ENCODE data around the gene CUX1.

CUX1 gene

DNA sequence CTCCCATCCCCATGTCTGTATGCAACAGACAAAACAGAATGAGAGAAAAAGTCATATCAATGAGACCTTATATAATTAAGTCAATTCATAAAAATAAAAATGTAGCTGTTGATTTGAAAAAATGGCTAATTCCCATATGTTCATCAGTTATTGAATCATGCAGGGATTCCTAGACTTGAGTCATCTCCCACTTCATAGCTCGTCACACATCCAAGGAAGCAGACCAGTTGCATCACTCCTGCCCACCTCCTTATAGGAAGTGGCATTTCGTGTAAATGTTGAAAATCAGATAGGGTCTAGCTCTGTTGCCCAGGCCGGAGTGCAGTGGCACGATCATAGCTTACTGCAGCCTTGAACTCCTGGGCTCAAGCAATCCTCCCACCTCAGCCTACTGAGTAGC lies 413.2 kb downstream of the CUX1 start:
- no peak for DNase-seq

DNA sequence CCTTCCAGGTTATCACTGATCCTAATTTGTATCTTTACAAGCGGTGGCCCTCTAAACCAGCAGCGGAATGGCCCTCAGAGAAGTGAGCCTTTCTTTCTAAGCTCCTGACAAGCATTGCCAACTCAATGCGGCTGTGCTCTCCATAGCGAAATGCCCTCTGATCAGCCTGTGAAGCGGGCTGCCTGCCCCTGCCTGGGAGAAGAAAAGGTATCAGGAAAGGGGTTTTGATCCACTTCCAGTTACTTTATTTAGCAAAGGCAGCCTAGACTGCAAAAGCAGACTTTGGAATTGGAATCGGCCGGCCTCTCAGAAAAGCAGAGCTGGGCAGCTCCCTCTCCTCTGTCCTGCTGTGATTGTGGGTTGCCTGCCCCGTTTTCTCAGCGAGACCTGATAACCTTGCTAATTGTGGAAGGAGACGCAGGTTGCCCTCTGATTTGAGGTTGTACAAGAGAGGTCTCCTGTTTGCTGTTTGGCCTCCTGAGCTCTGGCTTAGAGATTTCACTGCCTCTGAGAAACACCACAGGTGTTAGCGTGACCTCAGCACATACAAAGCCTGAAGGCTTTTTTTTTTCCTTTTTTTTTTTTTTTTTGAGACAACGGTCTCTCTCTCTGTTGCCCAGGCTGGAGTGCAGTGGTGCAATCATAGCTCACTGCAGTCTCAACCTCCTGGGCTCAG lies 415.3 kb downstream of the CUX1 start:
- DNase-seq: no peak

DNA sequence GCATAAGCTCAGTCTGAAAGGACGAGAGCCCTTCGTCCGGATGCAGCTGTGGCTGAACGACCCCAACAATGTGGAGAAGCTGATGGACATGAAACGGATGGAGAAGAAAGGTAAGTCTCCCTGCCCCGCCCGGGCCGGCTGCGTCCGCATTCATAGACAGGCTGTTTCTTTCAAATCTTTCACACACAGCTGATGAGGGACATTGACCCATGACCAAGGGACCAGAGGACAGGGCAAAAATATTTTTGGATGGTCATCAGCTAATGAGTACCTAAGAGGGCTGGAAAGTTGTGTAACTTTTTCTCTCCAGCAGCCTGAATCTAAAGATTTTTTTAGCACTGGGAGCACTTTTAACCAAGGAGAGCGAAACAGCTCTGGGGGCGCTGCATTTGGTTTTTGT lies 416.7 kb downstream of the CUX1 start:
- no peak for DNase-seq

DNA sequence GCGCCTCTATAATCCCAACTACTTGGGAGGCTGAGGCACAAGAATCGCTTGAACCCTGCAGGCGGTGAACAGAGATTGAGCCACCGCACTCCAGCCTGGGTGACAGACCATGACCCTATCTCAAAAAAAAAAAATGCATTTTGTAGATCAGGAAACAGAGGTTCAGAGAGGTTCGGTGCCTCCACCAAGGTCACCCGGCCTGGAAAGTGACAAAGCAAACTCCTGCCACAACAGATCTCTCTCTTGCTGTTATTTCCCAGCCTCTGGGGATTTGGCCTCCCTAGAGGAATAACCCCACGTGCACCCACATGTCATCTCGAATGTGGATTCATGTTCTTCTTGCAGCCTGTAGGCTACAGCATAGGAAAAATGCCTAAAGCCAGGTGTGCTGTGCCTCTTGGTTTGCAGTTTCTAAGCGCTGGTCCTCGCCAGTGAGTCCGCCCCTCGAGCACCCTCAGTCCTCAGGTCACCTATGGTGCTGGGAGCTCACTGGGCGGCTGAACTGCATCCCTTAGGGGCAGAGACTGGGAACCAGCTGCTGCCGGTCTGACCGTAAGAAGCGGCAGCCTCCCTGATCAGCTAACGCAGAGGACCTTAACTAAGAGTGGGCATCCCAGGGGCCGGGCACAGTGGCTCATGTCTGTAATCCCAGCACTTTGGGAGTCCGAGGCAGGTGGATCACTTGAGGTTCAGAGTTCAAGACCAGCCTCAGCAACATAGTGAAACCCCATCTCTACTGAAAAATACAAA lies 417.6 kb downstream of the CUX1 start:
- DNase-seq: no peak

DNA sequence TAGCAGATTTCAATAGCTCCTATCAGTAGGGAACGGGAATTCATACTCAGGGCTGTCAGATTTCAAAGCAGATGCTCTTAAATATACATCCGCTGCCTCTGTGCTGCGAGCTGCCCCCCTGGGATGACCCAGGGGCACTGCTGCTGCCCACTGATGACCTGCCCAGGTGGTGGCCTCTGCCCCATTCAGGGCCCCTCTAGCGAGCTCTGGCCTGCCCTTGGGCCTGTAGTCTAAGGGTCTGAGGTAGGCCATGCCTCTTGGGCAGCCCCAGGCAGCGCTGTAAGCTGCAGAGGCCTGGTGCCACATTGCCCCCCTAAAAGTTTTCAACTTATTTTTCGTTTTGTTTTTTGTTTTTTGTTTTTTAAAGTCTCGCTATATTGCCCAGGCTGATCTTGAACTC lies 418.7 kb downstream of the CUX1 start:
- no peak for DNase-seq

DNA sequence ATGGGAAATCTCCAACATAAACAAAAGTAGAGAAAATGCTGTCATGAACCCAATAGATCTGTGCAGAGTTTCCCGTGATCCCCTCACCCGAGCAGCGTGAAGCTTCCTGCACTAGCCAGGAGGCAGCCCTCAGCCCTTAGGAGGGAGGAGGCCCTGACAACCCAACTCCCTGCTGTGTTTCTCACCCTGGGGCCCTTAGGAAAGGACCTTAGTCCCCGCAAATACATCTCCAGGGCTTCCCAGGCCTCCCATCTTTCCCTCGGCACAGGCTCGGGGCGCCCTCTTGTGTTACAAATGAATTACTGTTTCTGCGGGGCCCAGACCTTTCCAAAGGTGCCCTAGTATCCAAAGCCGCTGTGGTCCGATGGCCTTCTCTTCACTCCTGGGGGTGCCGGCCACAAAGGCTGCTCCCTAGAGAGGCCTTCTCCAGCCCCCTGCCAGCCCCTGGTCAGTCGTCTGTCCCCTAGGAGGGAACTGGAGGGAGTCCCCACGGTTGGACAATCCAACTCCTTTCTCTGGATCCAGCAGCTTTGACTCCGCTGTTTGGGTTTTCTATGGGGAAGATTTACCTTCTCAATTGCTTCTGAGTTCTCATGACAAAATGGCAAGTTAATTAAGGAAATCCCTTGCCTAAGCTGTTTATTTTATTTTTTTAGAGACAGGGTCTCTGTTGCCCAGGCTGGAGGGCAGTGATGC lies 419.3 kb downstream of the CUX1 start:
- peak; percentile 54 for DNase-seq

DNA sequence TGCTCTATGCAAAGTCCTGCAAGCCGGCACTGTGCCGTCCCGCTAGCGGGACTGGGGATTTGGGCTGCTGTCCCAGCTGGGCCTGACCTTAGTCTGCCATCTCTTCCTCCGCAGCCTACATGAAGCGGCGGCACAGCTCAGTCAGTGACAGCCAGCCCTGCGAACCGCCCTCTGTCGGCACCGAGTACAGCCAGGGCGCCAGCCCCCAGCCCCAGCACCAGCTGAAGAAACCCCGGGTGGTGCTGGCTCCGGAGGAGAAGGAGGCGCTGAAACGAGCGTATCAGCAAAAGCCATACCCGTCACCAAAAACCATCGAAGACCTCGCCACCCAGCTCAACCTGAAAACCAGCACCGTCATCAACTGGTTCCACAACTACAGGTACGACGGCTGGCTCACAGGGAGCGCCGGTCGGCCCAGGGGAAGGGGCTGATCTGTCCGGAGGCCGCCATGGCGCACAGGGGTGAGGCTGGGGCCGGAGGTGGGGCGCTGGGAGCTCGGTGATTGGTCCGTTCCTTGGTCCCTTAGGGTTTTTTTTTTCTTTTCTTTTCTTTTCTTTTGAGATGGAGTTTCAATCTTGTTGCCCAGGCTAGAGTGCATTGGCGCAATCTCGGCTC lies 421.9 kb downstream of the CUX1 start:
- DNase-seq: no peak

DNA sequence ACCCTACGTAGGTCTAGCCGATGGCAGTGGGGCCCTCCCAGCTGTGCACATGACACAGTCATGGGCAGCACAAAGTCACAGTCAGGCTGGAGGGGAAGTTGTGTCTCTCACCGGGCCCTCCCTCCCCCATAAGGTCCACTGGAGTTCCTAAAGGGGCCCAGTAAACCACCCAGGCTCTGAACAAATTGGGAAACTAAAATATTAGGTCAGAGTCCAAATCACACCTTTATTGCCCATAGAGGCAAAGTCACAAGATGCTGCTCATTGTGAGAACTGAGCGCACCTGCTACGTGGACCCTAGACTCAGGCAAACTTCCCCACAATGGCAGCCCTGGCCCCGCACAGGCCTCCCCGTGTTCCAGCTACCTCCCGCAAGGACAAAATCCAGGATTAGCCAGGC lies 424.0 kb downstream of the CUX1 start:
- no peak for DNase-seq

DNA sequence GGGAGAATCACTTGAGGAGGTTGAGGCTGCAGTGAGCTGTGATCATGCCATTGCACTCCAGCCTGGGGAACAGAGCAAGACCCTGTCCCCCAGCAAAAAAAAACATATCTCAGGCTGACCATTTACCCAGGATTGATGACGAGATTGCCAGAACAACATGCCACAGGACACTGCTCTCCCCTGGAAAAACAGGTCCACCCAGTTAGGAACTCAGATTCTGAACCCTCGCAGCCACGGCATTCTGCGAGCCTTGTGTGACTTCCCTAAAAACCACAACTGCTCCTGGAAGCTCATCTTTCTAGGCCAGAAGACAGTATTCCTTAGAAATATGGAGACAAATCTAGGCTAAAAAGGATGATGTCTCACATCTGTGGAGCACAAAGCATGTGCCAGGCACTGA lies 427.2 kb downstream of the CUX1 start:
- DNase-seq: no peak

DNA sequence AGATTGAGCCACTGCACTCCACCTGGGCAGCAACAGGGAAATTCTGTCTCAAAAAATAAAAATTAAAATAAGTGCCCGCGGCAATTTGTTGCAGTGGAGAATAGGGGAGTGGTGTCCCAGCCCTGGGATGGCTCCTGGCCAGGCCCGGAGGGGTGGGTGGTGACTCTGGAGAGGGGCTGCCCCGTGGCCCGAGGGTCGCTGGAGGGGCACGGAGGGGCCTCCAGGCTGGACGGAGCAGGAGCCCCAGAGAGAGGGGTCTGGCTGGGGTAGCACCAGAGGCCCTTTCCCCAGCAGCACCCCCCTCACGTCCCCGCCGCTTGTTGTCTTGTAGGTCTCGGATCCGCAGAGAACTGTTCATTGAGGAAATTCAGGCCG lies 430.6 kb downstream of the CUX1 start:
- no peak for DNase-seq

DNA sequence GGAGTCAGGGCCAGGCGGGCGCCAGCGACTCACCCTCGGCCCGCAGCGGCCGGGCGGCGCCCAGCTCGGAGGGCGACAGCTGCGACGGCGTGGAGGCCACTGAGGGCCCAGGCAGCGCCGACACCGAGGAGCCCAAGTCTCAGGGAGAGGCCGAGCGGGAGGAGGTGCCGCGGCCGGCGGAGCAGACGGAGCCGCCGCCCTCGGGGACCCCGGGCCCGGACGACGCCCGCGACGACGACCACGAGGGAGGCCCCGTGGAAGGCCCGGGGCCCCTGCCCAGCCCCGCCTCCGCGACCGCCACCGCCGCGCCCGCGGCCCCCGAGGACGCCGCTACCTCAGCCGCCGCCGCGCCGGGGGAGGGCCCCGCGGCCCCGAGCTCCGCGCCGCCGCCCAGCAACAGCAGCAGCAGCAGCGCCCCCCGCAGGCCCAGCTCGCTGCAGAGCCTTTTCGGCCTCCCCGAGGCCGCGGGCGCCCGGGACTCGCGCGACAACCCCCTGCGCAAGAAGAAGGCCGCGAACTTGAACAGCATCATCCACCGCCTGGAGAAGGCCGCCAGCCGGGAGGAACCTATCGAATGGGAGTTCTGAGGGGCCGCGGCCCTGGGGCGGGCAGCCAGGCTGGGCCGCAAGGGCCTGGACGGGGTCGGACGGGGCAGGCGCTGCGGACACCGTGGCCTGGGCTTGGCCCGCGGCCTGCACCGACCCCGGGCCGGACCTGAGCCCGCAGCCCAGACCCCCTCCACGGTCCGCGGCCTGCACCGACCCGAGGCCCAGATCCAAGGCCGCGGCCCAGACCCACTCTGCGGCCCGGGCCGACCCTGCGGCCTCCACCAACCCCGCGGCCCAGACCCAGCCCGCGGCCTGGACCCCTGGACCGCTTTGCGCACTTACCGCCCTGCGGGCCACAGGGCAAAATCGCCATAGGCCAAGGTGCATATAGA lies 431.3 kb downstream of the CUX1 start:
- DNase-seq: no peak

DNA sequence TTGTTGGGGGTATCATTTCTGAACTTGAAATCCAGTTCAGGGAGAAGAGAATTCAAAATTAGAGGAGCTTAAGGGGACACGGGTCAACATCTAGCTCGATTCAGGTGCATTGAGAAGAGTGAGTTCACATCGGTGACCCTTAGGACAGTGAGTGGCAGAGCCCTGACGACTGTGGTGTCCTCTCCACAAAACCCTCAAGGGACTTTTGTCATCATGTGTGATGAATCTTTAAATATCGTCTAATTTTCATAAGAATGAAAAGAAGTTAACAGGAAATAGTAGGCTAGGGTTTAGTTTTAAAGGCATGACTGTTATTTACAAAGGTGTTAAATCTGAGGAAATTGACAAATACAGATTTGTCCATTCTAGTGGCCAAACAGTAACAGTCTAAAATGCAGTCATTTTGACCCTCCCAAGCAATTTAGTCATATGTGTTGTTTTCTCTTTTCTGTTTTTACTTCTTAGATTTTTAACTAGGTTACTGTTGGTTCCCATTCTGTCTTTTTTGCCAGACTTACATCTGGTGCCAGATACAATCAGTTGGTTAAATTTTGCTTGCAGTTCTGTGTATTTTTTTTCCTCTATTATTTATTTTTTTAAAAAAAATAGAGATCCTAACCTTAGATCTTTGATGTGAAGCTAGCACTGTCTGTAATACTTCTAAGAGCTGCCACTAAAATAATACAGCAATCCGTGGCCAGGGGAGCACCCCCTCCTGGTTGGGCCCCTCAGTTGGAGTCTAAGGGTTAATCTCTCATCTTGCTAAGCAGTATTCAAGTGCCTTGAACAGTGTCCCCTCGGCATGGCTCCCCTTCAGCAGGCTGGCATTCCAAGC lies 434.3 kb downstream of the CUX1 start:
- no peak for DNase-seq

DNA sequence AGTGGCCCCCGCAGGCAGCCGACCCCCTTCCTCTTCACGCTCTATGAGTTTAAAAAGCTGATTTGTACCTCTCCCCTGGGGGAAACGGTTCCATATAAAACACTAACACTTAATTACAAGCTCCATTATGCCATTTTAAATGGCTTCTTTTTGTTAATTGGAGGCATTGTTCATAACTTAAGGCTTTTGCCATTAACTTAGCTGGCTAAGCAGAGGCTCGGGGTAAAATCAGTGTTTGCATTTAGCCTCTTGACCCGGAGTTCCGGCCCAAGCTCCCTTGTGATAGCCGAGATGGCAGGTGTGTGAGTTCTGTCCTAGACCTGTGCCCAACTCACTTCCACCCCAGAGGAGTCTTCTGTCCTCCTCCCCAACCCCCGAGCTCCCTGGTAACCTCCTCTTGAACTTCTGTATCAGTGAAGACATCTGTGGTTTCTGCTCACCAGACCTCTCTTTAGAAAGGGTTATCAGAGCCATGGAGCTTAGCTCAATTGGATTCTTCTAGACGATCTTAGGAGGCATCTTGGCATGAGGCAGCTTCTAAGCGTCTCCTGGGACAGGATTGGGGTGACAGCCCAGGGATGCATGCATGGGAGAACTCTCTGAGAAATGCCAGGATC lies 435.0 kb downstream of the CUX1 start:
- DNase-seq: no peak

DNA sequence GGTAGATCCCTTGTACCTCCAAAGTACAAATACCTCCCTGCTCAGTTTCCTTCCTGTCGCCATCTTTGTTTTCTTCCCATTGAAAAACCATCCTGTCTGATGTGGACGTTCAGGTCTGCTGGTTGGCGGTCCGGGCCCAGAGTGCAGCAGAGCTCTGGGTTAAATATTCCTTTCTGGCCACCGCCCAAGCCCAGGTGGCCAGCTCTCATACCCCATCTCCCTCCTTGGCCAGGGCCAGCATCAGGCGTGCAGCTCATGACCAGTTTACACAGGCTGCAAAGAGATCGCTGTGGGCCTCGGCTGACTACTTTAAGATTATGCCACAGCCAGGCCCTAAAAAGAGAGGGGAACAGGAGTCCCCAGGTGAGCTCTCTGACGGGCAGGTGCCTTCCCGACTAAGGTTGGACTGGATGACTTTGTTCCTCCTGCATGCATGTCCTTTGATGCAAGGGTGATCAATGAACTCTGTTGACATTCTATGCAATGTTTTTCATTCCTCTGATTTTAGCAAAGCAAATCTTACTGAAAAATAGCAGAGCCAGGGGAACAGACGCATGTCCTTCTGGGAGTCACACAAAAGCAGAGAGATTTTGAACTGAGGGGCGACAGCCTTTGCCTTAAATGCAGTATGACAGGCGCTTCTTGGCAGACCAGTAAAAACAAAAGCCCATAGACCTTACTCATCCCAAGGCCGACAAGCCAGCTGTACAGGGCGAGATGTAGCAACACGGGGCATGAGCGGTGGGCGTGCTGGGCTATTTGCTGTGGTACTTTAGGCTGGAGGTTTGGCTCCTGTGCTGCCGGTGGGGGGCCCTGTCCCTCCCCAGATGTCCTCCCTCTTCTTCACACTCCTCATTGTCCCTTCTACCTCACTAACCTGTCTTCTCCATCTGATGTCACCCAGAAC lies 435.9 kb downstream of the CUX1 start:
- no peak for DNase-seq

DNA sequence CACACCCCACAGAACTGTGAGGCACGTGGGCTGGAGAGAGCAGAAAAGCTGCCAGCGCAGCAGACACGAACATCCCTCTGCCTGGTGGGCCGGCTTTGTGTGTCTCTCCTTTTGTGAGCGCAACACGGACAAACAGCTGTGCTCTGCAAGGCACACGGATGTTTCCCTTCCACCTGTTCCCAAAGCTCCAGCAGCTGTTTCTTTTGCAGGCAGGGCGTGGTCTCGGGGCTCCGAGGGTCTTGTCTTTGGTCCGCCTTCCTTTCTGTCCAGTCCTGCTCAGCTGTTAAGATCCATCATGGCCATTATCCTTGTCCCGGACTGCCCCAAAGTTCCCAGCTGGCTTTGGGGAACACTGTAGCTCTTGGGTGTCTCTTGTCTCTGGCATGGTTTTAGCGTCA lies 436.5 kb downstream of the CUX1 start:
- no peak for DNase-seq

DNA sequence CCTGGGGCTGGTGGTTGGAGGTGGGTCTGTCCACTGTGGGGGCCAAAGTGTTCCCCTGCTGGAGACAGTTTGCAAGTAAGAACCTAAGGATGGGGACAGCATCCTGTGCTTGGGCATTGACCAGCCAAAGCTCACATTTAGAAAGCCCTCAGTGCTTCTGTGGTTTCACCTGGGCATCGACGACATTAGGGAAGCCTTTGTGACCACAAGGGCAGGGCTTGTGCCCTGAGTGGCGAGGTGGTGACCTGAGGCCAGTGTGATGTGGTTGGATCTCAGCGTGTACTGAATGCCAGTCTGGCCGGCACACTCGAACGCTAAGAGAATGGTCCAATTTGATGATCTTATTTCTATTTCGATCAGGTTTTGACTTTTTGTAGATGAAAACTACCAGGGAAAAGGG lies 437.1 kb downstream of the CUX1 start:
- no peak for DNase-seq

DNA sequence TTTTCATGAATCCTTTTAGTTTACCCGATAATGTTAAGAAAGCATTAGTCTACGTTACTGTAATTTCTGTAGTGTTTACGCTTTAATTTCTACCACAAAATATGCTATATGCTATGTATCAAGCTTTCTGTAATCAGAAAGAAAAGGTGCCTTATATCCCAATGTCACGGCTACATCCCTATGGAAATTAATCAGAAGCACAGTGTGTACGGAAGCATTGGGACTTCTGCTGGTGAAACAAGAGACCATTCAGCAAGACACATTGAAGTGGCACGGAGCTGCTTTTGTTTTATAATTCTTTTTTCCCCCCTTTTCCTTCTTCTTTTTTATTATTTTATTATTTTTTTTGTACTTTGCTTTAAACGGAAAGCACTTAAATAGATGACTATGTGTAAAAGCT lies 438.1 kb downstream of the CUX1 start:
- no peak for DNase-seq

DNA sequence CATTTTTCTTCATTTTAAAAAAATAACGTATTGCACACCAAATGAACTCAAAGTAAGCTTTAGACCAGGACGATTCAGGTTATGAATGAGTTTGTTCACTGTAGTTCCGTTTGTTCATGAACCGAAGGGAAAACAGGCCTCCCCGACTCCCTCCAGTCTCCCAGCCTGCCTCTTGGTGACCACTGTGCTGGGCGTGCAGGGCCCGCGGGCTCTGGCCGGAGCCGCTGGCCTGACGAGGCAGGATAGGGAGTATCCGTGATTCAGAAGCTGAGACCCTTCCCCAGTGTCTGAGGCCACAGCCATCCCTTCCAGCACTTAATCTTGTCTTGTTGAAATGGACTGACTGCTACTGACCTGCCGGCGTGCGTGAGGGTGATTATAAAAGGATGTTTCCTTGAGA lies 438.5 kb downstream of the CUX1 start:
- DNase-seq: no peak

DNA sequence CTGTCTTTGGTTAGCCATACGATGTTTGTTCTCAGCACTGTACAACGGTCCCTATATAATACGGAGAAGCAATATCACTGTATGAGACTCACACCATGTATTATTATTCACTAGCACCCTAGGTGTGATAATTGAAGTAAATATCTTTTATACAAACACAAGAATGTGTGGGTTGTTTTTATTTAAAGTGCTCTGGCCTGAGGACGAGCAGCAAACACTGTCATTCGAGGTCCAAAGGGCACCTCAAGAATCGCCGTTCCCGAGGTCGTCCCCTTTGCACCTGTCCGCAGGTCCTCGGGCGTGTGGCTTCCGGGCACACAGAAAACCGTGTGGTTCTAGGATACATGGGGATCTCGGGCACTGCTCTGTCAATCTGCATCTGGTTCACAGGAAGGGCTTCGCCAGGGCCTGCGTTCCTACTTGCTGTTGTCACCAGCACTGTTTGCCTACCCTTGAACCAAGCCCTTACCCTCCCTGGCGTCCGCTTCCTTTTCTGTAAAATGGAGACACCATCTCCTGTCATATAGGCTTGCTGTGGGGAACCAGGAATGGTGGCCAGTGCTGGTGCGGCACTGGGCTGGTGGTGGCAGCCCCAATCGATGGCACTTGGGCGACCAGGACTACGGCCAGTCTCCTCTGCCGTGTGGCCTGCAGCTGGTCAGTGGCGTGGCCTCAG lies 440.8 kb downstream of the CUX1 start:
- no peak for DNase-seq

DNA sequence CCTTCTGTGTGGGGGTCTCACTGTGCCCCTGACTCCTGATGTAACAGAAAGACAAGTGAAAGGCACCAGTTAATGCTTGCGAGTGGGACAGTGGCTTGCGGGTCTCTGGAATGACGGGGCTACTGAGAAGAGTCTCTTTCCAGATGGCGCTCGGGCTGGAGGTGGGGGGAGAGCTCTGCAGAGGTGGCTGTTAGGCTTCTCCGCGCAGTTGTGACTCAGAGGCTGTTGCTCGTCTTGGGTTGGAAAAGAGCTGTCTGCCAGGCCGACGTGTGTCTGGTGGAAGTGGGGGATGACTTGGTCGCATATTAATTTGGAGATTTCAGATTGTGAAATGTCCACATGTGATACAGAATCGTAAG lies 441.3 kb downstream of the CUX1 start:
- no peak for DNase-seq
